CD4-positive, alpha-beta T cell treated with Interleukin-15 for 4 hours (primary cell): Measurements from ENCODE around the gene BUB3.

ENCODE experiments used
- DNase-seq: peaks from one replicate; pipeline ENCODE4 v3.0.0-alpha.2; 2020; ENCODE audit warnings: low spot score

BUB3 gene

GRCh38 chr10:123204127-123204461 is 49.9 kb downstream of the BUB3 start:
- no peak for DNase-seq

- DNase-seq: no peak
These were observed 50.8 kb downstream of the BUB3 start for GRCh38 chr10:123205041-123205440.

- no peak for DNase-seq
These were observed 57.9 kb downstream of the BUB3 start for GRCh38 chr10:123212063-123212462.

- DNase-seq: no peak
These were observed 58.4 kb downstream of the BUB3 start for GRCh38 chr10:123212640-123213039.

GRCh38 chr10:123213192-123213591 is 59.0 kb downstream of the BUB3 start:
- DNase-seq: no peak
